HepG2 (cell line): ENCODE measurements around the gene ADCY5. TPM values are rescaled to one million over a fixed set of nuclear protein-coding genes. Genes with fewer than 3 reads are reported as not detected.

Experiments
- ATAC-seq: fragments of 200-7000 bp; cut with Tn5 transposase; 3 replicates; pipeline ENCODE4 v1.9.1; 2020; ENCODE audit warnings: mild to moderate bottlenecking, moderate library complexity
- BruUV-seq: library from RNA; stranded (reverse); fragments of 400-500 nt; replicated peaks from 2 replicates; lab custom pipeline; 2021; lab: Mats Ljungman, UMichigan
- CTCF ChIA-PET: fragments of 300-600 bp; formaldehyde crosslinking; extraction: SDS; loops from one replicate; lab custom pipeline; 2021; ENCODE audit warnings: low total read pairs, inconsistent platforms, low intra/inter-chr PET ratio; lab: Yijun Ruan, JAX
- POLR2A ChIA-PET: fragments of 350-600 bp; sonication (Branson Sonifier 250); formaldehyde crosslinking; loops from one replicate; lab custom pipeline; 2020; ENCODE audit warnings: antibody characterized with exemption, inconsistent platforms; lab: Yijun Ruan, JAX
- DNase-seq: peaks from one replicate; pipeline ENCODE4 v3.0.0-alpha.2; 2015; ENCODE audit warnings: low spot score
- FAIRE-seq: peaks from 3 replicates; lab custom pipeline; 2011; peaks lifted over from hg19 to GRCh38; lab: Jason Lieb, UNC
- H2AFZ ChIP-seq: one replicate; pipeline ENCODE4 v1.6.1; 2011; ENCODE audit warnings: low read length, inconsistent platforms
- H3K27ac ChIP-seq: fragments of 300-600 bp; 3 replicates; pipeline ENCODE4 v1.8.0; 2011; ENCODE audit warnings: mixed run types, mild to moderate bottlenecking, mixed read lengths, low read length, inconsistent platforms; ENCODE audit not compliant: insufficient read depth; ENCODE audit errors: extremely low read length
- H3K27me3 ChIP-seq, 2 experiments: fragments of 200-600 bp in 1 of 2; 2 replicates in 1 of 2; 3 replicates in 1 of 2; pipeline versions ENCODE4 v1.6.0 to v1.8.0; 2011; ENCODE audit warnings: low read length in 2 of 2, mild to moderate bottlenecking in 2 of 2, moderate library complexity in 2 of 2, inconsistent platforms in 1 of 2; ENCODE audit not compliant: insufficient read depth in 2 of 2, control insufficient read depth in 1 of 2
- H3K36me3 ChIP-seq, 2 experiments: fragments of 200-600 bp in 1 of 2; replicated peaks in 1 of 2; 2 replicates in 1 of 2; 3 replicates in 1 of 2; pipeline versions ENCODE4 v1.5.1 to v1.8.0; 2011; ENCODE audit warnings: low read length in 2 of 2, inconsistent platforms in 1 of 2; ENCODE audit not compliant: insufficient read depth in 2 of 2, control insufficient read depth in 1 of 2
- H3K4me1 ChIP-seq: 2 replicates; pipeline ENCODE4 v1.5.1; 2012; ENCODE audit warnings: low read length, inconsistent platforms; ENCODE audit not compliant: insufficient read depth
- H3K4me2 ChIP-seq: 2 replicates; pipeline ENCODE4 v1.6.0; 2011; ENCODE audit warnings: low read depth, low read length, inconsistent platforms
- H3K4me3 ChIP-seq, 3 experiments: fragments of 200-600 bp in 1 of 3; sonication (generic), shearing (Covaris generic) in 1 of 3; replicated peaks in 1 of 3; 2 replicates each; pipeline ENCODE4 v1.5.1; 2011 to 2016; ENCODE audit warnings: low read length in 3 of 3, inconsistent platforms in 2 of 3, low read depth in 2 of 3, mild to moderate bottlenecking in 2 of 3, control low read depth in 1 of 3, mixed read lengths in 1 of 3; ENCODE audit not compliant: insufficient read depth in 1 of 3
- H3K79me2 ChIP-seq: one replicate; pipeline ENCODE4 v1.6.1; 2011; ENCODE audit warnings: low read length, inconsistent platforms; ENCODE audit not compliant: insufficient read depth
- H3K9ac ChIP-seq: 2 replicates; pipeline ENCODE4 v1.6.0; 2011; ENCODE audit warnings: mild to moderate bottlenecking, low read depth, low read length, inconsistent platforms; ENCODE audit not compliant: insufficient read depth
- H3K9me3 ChIP-seq: 2 replicates; pipeline ENCODE4 v1.5.1; 2012; ENCODE audit warnings: mild to moderate bottlenecking, low read length
- H4K20me1 ChIP-seq: 2 replicates; pipeline ENCODE4 v1.6.0; 2011; ENCODE audit warnings: inconsistent platforms, mild to moderate bottlenecking, low read length, moderate library complexity; ENCODE audit not compliant: insufficient read depth
- GFI1 ChIP-seq: sonication (generic); formaldehyde crosslinking; IDR thresholded peaks from 2 replicates; pipeline ENCODE4 v1.5.0; 2020; ENCODE audit warnings: missing genetic modification reagents, mild to moderate bottlenecking, borderline replicate concordance
- MXI1 ChIP-seq: IDR thresholded peaks from 3 replicates; pipeline ENCODE4 v1.6.1; 2012; ENCODE audit warnings: low read depth, low read length, inconsistent platforms, borderline replicate concordance
- NFE2 ChIP-seq: sonication (generic); formaldehyde crosslinking; IDR thresholded peaks from 2 replicates; pipeline ENCODE4 v1.4.0; 2020; ENCODE audit warnings: missing genetic modification reagents
- TBL1XR1 ChIP-seq: fragments of 150-350 bp; IDR thresholded peaks from 2 replicates; pipeline ENCODE4 v1.6.1; 2014; ENCODE audit warnings: borderline replicate concordance, low read length; ENCODE audit not compliant: partially characterized antibody
- ZBTB1 ChIP-seq: sonication (generic); formaldehyde crosslinking; IDR thresholded peaks from 2 replicates; pipeline ENCODE4 v1.4.0; 2020; ENCODE audit warnings: missing genetic modification reagents, borderline replicate concordance
- ZEB1 ChIP-seq: IDR thresholded peaks from 2 replicates; pipeline ENCODE4 v1.6.1; 2012; ENCODE audit warnings: mild to moderate bottlenecking, low read depth, inconsistent platforms; ENCODE audit not compliant: insufficient replicate concordance
- ZFP37 ChIP-seq: sonication (generic); formaldehyde crosslinking; IDR thresholded peaks from 2 replicates; pipeline ENCODE4 v1.4.0; 2020; ENCODE audit warnings: missing genetic modification reagents, borderline replicate concordance
- ZNF547 ChIP-seq: sonication (generic); formaldehyde crosslinking; IDR thresholded peaks from 2 replicates; pipeline ENCODE4 v1.5.1; 2020; ENCODE audit warnings: mild to moderate bottlenecking, missing genetic modification reagents
- ZNF576 ChIP-seq: sonication (generic); formaldehyde crosslinking; IDR thresholded peaks from 2 replicates; pipeline ENCODE4 v1.4.0; 2020; ENCODE audit warnings: mild to moderate bottlenecking, missing genetic modification reagents
- ZNF713 ChIP-seq: sonication (generic); formaldehyde crosslinking; IDR thresholded peaks from 2 replicates; pipeline ENCODE4 v1.4.0; 2020; ENCODE audit warnings: mild to moderate bottlenecking, missing genetic modification reagents
- ZNF788 ChIP-seq: sonication (generic); formaldehyde crosslinking; IDR thresholded peaks from 2 replicates; pipeline ENCODE4 v1.5.0; 2020; ENCODE audit warnings: mild to moderate bottlenecking, missing genetic modification reagents, borderline replicate concordance
- WGBS: methylation state at CpG from one replicate; pipeline ENCODE4 v1.1.6; 2017; ENCODE audit warnings: low lambda C conversion rate; 5-methylcytosine and 5-hydroxymethylcytosine counted together
- in situ Hi-C: cut with HindIII; loops from 2 replicates; pipeline ENCODE4 v1.10.0; 2017; ENCODE audit warnings: low pct_unique_long_range_greater_than_20kb; ENCODE audit not compliant: extremely low pct_ligation_motif_present
- intact Hi-C: fragments of 100-400 bp; cut with micrococcal nuclease; formaldehyde crosslinking; loops from one replicate; pipeline ENCODE4 v1.10.0; 2022; ENCODE audit not compliant: unreplicated experiment
- polyA plus RNA-seq, 8 experiments: library from polyadenylated mRNA; depleted of rRNA in 3 of 8; stranded (reverse) in 7 of 8; unstranded in 1 of 8; fragments of >200 nt; fragmentation: Illumina TruSeq in 4 of 8; extraction: Trizol in 4 of 8; gene quantifications; 2 replicates each; pipeline versions ENCODE4 v1.2.1 to v1.2.3, GENCODE V29; 2011 to 2016; ENCODE audit warnings: low read depth in 4 of 8, missing spikeins in 1 of 8, mixed read lengths in 1 of 8; ENCODE audit not compliant: insufficient read depth in 1 of 8
- total RNA-seq, 5 experiments: library from RNA; depleted of rRNA; stranded (reverse); fragments of >200 nt; fragmentation: Illumina TruSeq; extraction: Trizol; gene quantifications; 2 replicates each; pipeline ENCODE4 v1.2.3, GENCODE V29; 2016; ENCODE audit warnings: low read depth in 1 of 5

The ADCY5 gene
- total and polyA plus RNA-seq, 2 of the 13 experiments (the other 11 are each of a cell fraction or from before 2014, with no cell fraction given): not detected

DNA sequence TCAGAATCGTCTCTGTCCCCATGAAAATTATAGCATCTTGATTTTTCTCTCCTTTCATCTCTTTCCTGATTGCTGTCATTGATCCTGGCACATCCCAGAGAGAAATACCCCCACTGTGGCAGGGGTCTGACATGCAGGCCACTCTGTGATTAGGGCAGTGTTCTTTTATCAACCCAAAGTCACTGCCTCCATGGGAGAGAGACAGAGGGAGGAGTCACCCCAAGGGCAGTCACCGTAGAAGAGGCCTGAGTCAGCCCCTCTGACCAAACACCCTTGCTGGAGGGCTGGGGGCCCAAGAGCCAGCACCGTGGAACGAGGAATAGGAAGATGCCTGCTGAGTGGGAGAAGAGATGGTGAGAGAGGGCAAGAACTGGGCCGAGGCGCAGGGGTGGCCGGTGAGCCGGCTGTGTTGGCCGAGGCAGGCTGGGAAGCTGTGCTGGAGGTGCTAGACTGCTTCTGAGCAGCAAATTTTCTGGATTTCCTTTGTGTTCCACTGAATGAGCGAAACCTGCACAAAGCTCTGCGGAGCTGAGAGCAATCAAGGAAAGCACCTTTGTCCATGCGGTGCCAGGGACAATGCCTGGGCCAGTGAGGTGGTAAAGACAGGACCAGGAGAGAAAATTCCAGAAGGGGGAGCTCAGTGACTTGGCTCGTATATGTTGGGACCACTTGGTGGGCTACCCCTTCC lies 103.8 kb downstream of the ADCY5 start:
- no peaks in the 10 kb centered on the region for H3K4me1 ChIP-seq
- H3K9me3 ChIP-seq: no peaks in the 10 kb centered on the region
- in situ Hi-C loops (no loop called here), intact Hi-C loops (no loop called here)
- TF ChIP-seq ZEB1: no peak
- no peak for TF ChIP-seq ZFP37 (CRISPR knock-in tag)
- TF ChIP-seq ZBTB1 (CRISPR knock-in tag): no peak
- TF ChIP-seq GFI1 (CRISPR knock-in tag): no peak
- no peak for TF ChIP-seq ZNF576 (CRISPR knock-in tag)
- TF ChIP-seq MXI1: no peak
- no peak for TF ChIP-seq ZNF788 (CRISPR knock-in tag)
- no peak for TF ChIP-seq TBL1XR1
- no peak for TF ChIP-seq NFE2 (CRISPR knock-in tag)
- TF ChIP-seq ZNF713 (CRISPR knock-in tag): no peak
- no peak for TF ChIP-seq ZNF547 (CRISPR knock-in tag)
- H3K4me3 ChIP-seq: no peak overlapping the region
- ATAC-seq (no peak), FAIRE-seq (no peak), DNase-seq (no peak)
- no TSS peak for BruUV-seq
- no peaks in the 10 kb centered on the region for H3K36me3 ChIP-seq
- POLR2A ChIA-PET: no interaction called here
- CTCF ChIA-PET: no interaction called here
- no peak overlapping the region for H2AFZ ChIP-seq
- 41% methylated on average over 13 of the region's 13 CpGs for WGBS
- H3K4me2 ChIP-seq: no peak overlapping the region
- no peaks in the 10 kb centered on the region for H4K20me1 ChIP-seq
- H3K27me3 ChIP-seq: peaks cover 3 to 28% of the 10 kb centered on the region in 2 experiments; a peak in 3 of 5 replicates
- H3K27ac ChIP-seq: no peak overlapping the region
- no peak overlapping the region for H3K9ac ChIP-seq
- no peaks in the 10 kb centered on the region for H3K79me2 ChIP-seq
